Neural crest cell (in vitro differentiated cells): ENCODE measurements around the gene RAB12. TPM values are rescaled to one million over a fixed set of nuclear protein-coding genes. Genes with fewer than 3 reads are reported as not detected.
A peak's percentile ranks its signal among the peaks of the same experiment; 100 is the strongest.

Source experiments
- DNase-seq: peaks from one replicate; pipeline ENCODE4 v3.0.0; 2021; ENCODE audit warnings: low read depth, mixed read lengths, low spot score
- H3K27ac Mint-ChIP-seq: one replicate; pipeline ENCODE4 v1.8.0; 2021; ENCODE audit warnings: mild to moderate bottlenecking, mixed read lengths; ENCODE audit not compliant: unreplicated experiment
- H3K27me3 Mint-ChIP-seq: 2 replicates; pipeline ENCODE4 v1.8.0; 2021; ENCODE audit warnings: low read depth, mild to moderate bottlenecking, mixed read lengths
- H3K36me3 Mint-ChIP-seq: 2 replicates; pipeline ENCODE4 v1.8.0; 2021; ENCODE audit warnings: low read depth, mild to moderate bottlenecking, mixed read lengths
- H3K4me1 Mint-ChIP-seq: 2 replicates; pipeline ENCODE4 v1.8.0; 2021; ENCODE audit warnings: mixed read lengths
- H3K4me3 Mint-ChIP-seq: one replicate; pipeline ENCODE4 v1.8.0; 2021; ENCODE audit warnings: mild to moderate bottlenecking, mixed read lengths
- H3K9me3 Mint-ChIP-seq: 2 replicates; pipeline ENCODE4 v1.8.0; 2021; ENCODE audit warnings: mixed read lengths
- total RNA-seq: library from RNA; stranded (reverse); gene quantifications from 2 replicates; pipeline ENCODE4 v1.2.1, GENCODE V29; 2021
- TF ChIP-seq, protein P1 (sequence below): fragments of 200-600 bp; sonication (generic); conservative IDR thresholded peaks from 2 replicates; pipeline ENCODE4 v1.5.0; 2021; ENCODE audit warnings: antibody characterized with exemption, mild to moderate bottlenecking

The RAB12 gene
- total RNA-seq, 1 donor from 2014 or later = 26.5 TPM

DNA sequence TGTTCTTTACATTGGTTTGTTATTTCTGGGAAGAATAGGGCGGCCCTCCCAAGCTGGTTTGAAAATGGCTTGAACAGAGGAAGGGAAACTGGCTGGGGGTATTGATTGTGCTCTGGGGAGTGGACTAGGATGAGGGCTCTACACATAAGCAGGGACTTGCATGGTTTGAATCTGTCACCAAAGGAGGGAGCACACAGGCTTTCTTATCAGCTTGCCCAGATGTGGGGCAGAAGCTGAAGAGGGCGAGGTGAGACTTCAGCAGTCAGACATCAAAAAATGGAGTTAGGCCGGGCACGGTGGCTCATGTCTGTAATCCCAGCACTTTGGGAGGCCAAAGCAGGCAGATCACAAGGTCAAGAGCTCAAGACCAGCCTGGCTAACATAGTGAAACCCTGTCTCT lies 7.2 kb upstream of the RAB12 start:
- Mint-ChIP-seq H3K9me3 (no peaks in the 10 kb centered on the region), H3K36me3 (no peaks in the 10 kb centered on the region), H3K27me3 (peaks cover 21% of the 10 kb centered on the region), H3K4me1 (peaks cover 8% of the 10 kb centered on the region), H3K4me3 (no peak overlapping the region), H3K27ac (no peak overlapping the region)
- TF ChIP-seq, protein P1, sequence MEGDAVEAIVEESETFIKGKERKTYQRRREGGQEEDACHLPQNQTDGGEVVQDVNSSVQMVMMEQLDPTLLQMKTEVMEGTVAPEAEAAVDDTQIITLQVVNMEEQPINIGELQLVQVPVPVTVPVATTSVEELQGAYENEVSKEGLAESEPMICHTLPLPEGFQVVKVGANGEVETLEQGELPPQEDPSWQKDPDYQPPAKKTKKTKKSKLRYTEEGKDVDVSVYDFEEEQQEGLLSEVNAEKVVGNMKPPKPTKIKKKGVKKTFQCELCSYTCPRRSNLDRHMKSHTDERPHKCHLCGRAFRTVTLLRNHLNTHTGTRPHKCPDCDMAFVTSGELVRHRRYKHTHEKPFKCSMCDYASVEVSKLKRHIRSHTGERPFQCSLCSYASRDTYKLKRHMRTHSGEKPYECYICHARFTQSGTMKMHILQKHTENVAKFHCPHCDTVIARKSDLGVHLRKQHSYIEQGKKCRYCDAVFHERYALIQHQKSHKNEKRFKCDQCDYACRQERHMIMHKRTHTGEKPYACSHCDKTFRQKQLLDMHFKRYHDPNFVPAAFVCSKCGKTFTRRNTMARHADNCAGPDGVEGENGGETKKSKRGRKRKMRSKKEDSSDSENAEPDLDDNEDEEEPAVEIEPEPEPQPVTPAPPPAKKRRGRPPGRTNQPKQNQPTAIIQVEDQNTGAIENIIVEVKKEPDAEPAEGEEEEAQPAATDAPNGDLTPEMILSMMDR = no peak
- DNase-seq = no peak

DNA sequence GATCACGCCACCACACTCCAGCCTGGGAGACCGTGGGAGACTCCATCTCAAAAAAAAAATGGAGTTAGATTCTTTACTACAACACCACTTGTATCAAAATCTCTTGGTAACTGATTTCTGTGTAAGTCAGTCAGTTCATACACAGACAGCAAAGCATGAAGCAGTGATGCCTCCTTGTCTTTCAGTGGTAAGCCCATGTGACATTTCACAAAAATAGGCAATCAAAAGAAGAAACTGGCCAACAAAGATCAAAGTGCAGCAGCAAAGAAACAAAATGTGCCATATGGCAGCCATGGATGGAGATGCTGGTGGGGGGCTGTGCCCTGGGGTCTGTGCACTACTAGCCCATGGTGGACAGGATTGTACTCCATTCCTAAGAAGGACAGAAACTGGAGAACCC lies 6.7 kb upstream of the RAB12 start:
- Mint-ChIP-seq H3K36me3 (no peaks in the 10 kb centered on the region), H3K4me3 (no peak overlapping the region), H3K27ac (no peak overlapping the region), H3K4me1 (peaks cover 9% of the 10 kb centered on the region), H3K9me3 (no peaks in the 10 kb centered on the region), H3K27me3 (peaks cover 25% of the 10 kb centered on the region)
- TF ChIP-seq, protein P1 = no peak
- no peak for DNase-seq

- H3K27me3 Mint-ChIP-seq = peaks cover 37% of the 10 kb centered on the region
- TF ChIP-seq, protein P1 = no peak
- DNase-seq = no peak
- H3K4me1 Mint-ChIP-seq = peaks cover 22% of the 10 kb centered on the region
- peak overlapping the region; percentile 6 for H3K4me3 Mint-ChIP-seq
- H3K27ac Mint-ChIP-seq = no peak overlapping the region
- no peaks in the 10 kb centered on the region for H3K9me3 Mint-ChIP-seq
- no peaks in the 10 kb centered on the region for H3K36me3 Mint-ChIP-seq
These were observed 5.3 kb upstream of the RAB12 start for GRCh38 chr18:8603663-8604520.

DNA sequence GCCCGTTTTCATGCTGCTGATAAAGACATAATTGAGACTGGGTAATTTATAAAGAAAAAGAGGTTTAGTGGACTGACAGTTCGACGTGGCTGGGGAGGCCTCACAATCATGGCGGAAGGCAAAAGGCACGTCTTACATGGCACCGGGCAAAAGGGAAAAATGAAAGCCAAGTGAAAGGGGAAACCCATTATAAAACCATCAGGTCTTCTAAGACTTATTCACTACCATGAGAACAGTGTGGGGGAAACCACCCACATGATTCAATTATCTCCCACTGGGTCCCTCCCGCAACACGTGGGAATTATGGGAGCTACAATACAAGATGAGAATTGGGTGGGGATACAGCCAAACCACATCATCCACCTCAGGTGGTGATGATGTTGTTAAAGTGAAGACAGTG lies 3.3 kb upstream of the RAB12 start:
- peaks cover 32% of the 10 kb centered on the region for H3K4me1 Mint-ChIP-seq
- no peak for DNase-seq
- H3K4me3 Mint-ChIP-seq = no peak overlapping the region
- H3K27ac Mint-ChIP-seq = no peak overlapping the region
- H3K9me3 Mint-ChIP-seq = no peaks in the 10 kb centered on the region
- TF ChIP-seq, protein P1 = no peak
- H3K36me3 Mint-ChIP-seq = no peaks in the 10 kb centered on the region
- H3K27me3 Mint-ChIP-seq = peaks cover 37% of the 10 kb centered on the region

DNA sequence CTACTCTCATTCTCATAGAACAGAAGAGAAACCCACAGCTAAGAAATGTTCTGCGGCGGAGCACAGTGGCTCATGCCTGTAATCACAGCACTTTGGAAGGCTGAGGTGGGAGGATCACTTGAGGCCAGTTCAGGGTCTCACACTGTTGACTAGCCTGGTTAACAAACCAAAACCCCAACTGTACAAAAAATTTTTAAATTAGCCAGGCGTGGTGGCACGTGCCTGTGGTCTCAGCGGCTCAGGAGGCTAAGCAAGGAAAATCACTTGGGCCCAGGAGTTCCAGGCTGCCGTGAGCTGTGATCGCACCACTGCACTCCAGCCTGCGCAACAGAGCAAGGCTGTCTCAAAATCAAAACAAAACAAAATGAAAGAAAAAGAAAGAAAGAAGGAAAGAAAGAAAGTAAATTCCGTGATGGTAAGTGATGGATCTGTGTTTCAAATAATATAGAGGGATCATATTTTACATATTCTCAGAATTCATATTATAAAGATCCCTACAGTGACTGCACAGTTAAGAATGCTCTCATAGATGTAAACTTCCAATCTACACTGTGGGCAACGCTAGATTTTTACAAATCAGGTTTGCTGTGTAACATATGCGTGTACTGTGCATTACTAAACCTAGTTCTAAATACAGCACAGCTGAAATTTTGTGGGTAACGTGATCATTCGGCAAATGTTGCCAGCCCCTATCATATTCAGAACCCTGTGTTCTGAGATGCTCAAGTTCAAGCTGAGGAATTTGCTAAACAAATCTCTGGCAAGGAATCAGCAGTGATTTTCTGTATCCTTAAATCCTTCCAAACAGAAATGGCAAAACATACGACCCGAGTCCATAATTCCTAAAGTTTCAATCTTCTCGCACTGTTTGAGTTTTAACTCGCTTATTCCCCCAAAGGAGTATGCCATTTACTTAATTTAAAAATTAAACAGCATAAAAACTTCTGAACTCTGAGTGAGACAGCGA lies 1.2 kb upstream of the RAB12 start:
- Mint-ChIP-seq H3K36me3 (no peaks in the 10 kb centered on the region), H3K27ac (no peak overlapping the region), H3K27me3 (peaks cover 31% of the 10 kb centered on the region), H3K4me3 (peak overlapping the region; percentile 90), H3K9me3 (no peaks in the 10 kb centered on the region), H3K4me1 (peaks cover 49% of the 10 kb centered on the region)
- TF ChIP-seq, protein P1 = no peak
- DNase-seq = no peak
